Measurements from ENCODE around the gene UBXN4.
A peak's percentile ranks its signal among the peaks of the same experiment; 100 is the strongest.
"Not testable (repeated sequence)": the region's sequence is repeated elsewhere in the genome, so short reads cannot be mapped to it uniquely, and the experiment has no call there.

The UBXN4 gene

GRCh38 chr2:135773319-135773718, 31.7 kb downstream of the UBXN4 start:
- no peak for DNase-seq

- DNase-seq, result no peak
These were observed 32.3 kb downstream of the UBXN4 start for GRCh38 chr2:135773917-135774316.

GRCh38 chr2:135775420-135775819, 33.8 kb downstream of the UBXN4 start:
- DNase-seq, result no peak

- DNase-seq, result no peak
These were observed 34.7 kb downstream of the UBXN4 start for GRCh38 chr2:135776367-135776766.

GRCh38 chr2:135782231-135782630, 40.6 kb downstream of the UBXN4 start:
- no peak for DNase-seq

- DNase-seq, result no peak
These were observed 41.8 kb downstream of the UBXN4 start for GRCh38 chr2:135783439-135783838.

- DNase-seq, result no peak
These were observed 43.4 kb downstream of the UBXN4 start for GRCh38 chr2:135785032-135785431.

GRCh38 chr2:135786823-135787222, 45.2 kb downstream of the UBXN4 start:
- DNase-seq, result no peak

- no peak for DNase-seq
These were observed 48.8 kb downstream of the UBXN4 start for GRCh38 chr2:135790423-135790822.

- no peak for DNase-seq
These were observed 49.9 kb downstream of the UBXN4 start for GRCh38 chr2:135791418-135792190.

GRCh38 chr2:135792401-135793150, 50.9 kb downstream of the UBXN4 start:
- DNase-seq, result no peak

GRCh38 chr2:135795641-135796040, 54.0 kb downstream of the UBXN4 start:
- not testable (repeated sequence) for DNase-seq

GRCh38 chr2:135796606-135797005, 55.0 kb downstream of the UBXN4 start:
- no peak for DNase-seq

GRCh38 chr2:135797497-135798274, 56.0 kb downstream of the UBXN4 start:
- peak; percentile 76 for DNase-seq

- no peak for DNase-seq
These were observed 56.6 kb downstream of the UBXN4 start for GRCh38 chr2:135798275-135798705.

- no peak for DNase-seq
These were observed 57.1 kb downstream of the UBXN4 start for GRCh38 chr2:135798762-135799161.

- no peak for DNase-seq
These were observed 58.1 kb downstream of the UBXN4 start for GRCh38 chr2:135799738-135800137.

GRCh38 chr2:135800513-135801460, 59.1 kb downstream of the UBXN4 start:
- no peak for DNase-seq

- no peak for DNase-seq
These were observed 60.7 kb downstream of the UBXN4 start for GRCh38 chr2:135802350-135802749.

- no peak for DNase-seq
These were observed 61.6 kb downstream of the UBXN4 start for GRCh38 chr2:135803278-135803677.

GRCh38 chr2:135807874-135808273, 66.2 kb downstream of the UBXN4 start:
- DNase-seq, result not testable (repeated sequence)

GRCh38 chr2:135812907-135813511, 71.4 kb downstream of the UBXN4 start:
- DNase-seq, result no peak
